Measurements from ENCODE around the gene PIK3R2.

The PIK3R2 gene

GRCh38 chr19:18164072-18164471 is 11.1 kb downstream of the PIK3R2 start:
- H3K4me3 ChIP-seq (ENCODE audit: control insufficient read depth, low read depth, low read length): no peak overlapping the region
- no peak for DNase-seq (ENCODE audit: low read depth)
- no peak for TF ChIP-seq CTCF (IDR thresholded peaks at IDR 0.05; ENCODE audit: control insufficient read depth, insufficient read depth, low read depth, low read length, missing control alignments)

GRCh38 chr19:18165794-18166544 is 13.0 kb downstream of the PIK3R2 start:
- no peak for DNase-seq (ENCODE audit: low read depth)
- H3K4me3 ChIP-seq (ENCODE audit: control insufficient read depth, low read depth, low read length): no peak overlapping the region
- no peak for TF ChIP-seq CTCF (IDR thresholded peaks at IDR 0.05; ENCODE audit: control insufficient read depth, insufficient read depth, low read depth, low read length, missing control alignments)

- no peak overlapping the region for H3K4me3 ChIP-seq (ENCODE audit: control insufficient read depth, low read depth, low read length)
- TF ChIP-seq CTCF (IDR thresholded peaks at IDR 0.05; ENCODE audit: control insufficient read depth, insufficient read depth, low read depth, low read length, missing control alignments): no peak
- no peak for DNase-seq (ENCODE audit: low read depth)
These were observed 14.0 kb downstream of the PIK3R2 start for GRCh38 chr19:18167011-18167410.

DNA sequence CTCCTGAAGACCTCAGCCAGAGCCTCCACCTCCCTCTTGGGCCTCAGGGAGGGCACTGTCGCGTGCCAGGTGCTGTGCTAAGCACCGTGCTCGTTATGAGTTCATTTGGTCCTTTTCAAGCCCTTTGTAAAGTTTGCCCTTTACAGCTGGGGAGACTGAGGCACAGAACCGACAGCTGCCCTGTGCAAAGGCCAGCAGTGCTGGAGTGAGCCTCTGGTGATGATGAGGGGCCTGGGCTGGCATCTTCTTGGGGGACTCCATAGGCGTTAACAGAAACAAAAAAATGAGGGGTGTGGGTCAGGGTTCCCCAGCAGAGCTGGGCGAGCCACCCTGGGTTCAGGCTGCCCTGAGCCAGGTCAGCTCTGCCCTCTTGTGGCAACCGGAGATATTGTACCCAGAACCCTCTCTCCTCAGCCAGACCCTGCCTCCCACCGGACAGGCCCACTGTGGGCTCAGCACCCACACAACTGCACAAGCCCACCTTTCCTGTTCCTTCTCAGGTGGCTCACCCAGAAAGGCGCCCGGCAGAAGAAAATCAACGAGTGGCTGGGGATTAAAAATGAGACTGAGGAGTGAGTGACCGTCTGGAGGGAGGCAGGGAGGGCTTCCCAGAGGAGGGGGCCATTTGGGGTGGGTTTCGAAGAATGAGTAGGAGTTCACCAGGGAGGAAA is 15.1 kb downstream of the PIK3R2 start:
- peak; percentile 79 for TF ChIP-seq CTCF (IDR thresholded peaks at IDR 0.05; ENCODE audit: control insufficient read depth, insufficient read depth, low read depth, low read length, missing control alignments)
- DNase-seq (ENCODE audit: low read depth): no peak
- no peak overlapping the region for H3K4me3 ChIP-seq (ENCODE audit: control insufficient read depth, low read depth, low read length)

DNA sequence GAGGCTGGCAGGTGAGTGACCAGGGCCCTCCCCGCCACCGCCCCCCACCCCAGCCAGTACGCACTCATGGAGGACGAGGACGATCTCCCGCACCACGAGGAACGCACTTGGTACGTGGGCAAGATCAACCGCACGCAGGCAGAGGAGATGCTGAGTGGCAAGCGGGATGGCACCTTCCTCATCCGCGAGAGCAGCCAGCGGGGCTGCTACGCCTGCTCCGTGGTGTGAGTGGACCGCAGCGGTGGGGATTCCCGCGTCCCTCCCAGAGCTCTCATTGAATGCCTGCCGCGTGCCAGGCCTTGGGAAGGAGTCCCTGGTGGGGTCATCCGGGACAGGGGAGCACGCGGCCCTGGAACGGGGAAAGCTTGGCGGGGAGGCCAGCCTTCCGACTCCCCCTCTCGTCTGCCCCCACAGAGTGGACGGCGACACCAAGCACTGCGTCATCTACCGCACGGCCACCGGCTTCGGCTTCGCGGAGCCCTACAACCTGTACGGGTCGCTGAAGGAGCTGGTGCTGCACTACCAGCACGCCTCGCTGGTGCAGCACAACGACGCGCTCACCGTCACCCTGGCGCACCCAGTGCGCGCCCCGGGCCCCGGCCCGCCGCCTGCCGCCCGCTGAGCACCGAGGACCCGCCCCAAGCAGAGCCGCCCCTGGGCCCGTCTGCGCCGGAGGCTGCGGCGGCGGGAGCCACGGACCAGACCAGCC is 15.9 kb downstream of the PIK3R2 start:
- TF ChIP-seq CTCF (IDR thresholded peaks at IDR 0.05; ENCODE audit: control insufficient read depth, insufficient read depth, low read depth, low read length, missing control alignments): no peak
- no peak overlapping the region for H3K4me3 ChIP-seq (ENCODE audit: control insufficient read depth, low read depth, low read length)

GRCh38 chr19:18170714-18171255 is 17.8 kb downstream of the PIK3R2 start:
- H3K4me3 ChIP-seq (ENCODE audit: control insufficient read depth, low read depth, low read length): no peak overlapping the region
- no peak for TF ChIP-seq CTCF (IDR thresholded peaks at IDR 0.05; ENCODE audit: control insufficient read depth, insufficient read depth, low read depth, low read length, missing control alignments)

More for the DNA sequence above, 15.9 kb downstream of the PIK3R2 start:
- DNase-seq (ENCODE audit: low read depth): no peak

More at GRCh38 chr19:18170714-18171255, 17.8 kb downstream of the PIK3R2 start:
- DNase-seq (ENCODE audit: low read depth): no peak

Data from AG09309 (cell line).